ENCODE data around the gene SHBG. TPM values are rescaled to one million over a fixed set of nuclear protein-coding genes. Genes with fewer than 3 reads are reported as not detected.

SHBG gene
- total and polyA plus RNA-seq, 3 experiments from 2014 or later = not detected

DNA sequence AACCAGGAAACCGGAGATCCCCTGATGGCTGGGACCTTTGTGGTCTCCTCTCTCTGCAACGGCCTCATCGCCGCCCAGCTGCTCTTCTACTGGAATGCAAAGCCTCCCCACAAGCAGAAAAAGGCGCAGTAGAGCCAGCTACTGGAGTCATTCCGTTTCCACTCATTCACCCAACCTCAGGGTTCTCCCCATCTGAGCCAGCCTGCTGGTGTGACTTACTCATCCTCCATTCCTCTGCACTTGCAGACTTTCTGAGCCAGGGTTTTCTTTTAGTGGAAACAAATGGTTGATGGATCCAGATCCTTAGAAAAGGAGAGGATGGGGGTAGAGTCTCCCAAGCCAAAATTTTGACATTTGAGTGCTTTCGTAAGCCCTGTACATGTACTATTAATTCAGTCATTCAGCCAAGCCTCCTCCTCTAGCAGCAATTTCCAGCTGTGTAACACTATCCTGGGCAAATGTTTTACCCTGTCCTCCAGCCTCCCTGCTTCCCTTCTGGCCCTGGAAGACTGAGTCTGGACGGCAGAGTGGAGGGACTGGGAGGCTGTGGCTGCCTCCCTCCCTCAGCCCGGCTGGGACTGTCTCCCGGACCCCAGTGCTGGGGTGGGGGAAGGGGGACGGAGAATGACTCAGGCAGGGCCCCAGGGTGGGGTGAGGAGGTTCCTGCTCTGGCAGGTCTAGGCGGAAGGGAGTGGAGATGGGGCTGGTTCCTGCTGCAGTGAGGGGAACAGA lies 42.3 kb upstream of the SHBG start:
- Mint-ChIP-seq H3K27ac (peak overlapping the region in 5 of 8 donors; percentile 20 to 63 (median 50)), H3K4me1 (peaks cover 20 to 26% (median 24%) of the 10 kb centered on the region in 3 donors), H3K27me3 (no peaks in the 10 kb centered on the region), H3K4me3 (peak overlapping the region in 1 of 7 donors; percentile 71), H3K36me3 (peaks cover 0 to 48% (median 3%) of the 10 kb centered on the region in 3 donors), H3K9me3 (no peaks in the 10 kb centered on the region)
- peak overlapping the region; percentile 2 for H3K27ac ChIP-seq (ENCODE audit: low read depth, low read length)
- ChIA-PET POLR2A (no interaction called here), CTCF (interaction anchor here (1.2 kb wide), 1 partner anchor 100 kb away, joined by 3 read pairs; no protein-coding TSS in a partner anchor)
- peaks cover 20% of the 10 kb centered on the region for H3K4me1 ChIP-seq (ENCODE audit: insufficient read depth, low read length)
- no peaks in the 10 kb centered on the region for H3K9me3 ChIP-seq (ENCODE audit: low read length)
- DNase-seq = no peak
- no peaks in the 10 kb centered on the region for H3K27me3 ChIP-seq (ENCODE audit: insufficient read depth, low read length, poor library complexity, severe bottlenecking)
- no peak overlapping the region for H3K4me3 ChIP-seq (ENCODE audit: low read length)
- H3K36me3 ChIP-seq (ENCODE audit: insufficient read depth, low read length) = peaks cover 16% of the 10 kb centered on the region

DNA sequence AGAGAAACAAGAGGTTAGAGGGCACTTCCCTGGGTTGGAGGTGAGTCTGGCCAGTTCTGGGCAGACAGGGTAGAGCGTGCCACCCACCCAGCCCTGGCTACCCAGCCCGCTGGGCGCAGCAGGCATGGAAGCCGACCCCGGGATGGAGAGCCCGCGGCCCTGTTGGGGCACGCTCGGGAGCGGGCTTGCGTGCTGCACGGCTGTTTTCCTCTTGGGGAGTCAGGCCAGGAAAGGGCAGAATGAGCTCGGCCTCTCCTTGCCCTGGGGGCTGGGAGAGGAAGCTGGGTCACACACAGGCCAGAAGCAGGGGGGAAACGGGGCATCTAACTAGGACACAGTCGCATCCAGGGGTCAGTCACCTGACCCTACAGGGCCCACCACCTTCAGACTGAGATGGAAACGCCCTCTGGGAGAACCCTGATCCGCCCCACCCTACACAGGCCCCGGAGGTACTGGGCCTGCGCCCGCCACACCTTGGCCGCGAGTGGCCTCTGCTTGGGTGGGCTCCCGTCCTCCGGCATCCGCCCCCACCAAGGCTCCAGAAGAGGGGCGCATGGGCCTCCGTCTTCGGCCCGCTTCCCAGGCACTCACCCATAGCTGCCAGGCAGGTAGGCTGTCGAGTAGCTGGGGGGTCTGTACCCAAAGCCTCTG lies 41.3 kb upstream of the SHBG start:
- H3K4me3 ChIP-seq (ENCODE audit: low read length) = no peak overlapping the region
- H3K27me3 Mint-ChIP-seq = no peaks in the 10 kb centered on the region
- no peaks in the 10 kb centered on the region for H3K27me3 ChIP-seq (ENCODE audit: insufficient read depth, low read length, poor library complexity, severe bottlenecking)
- peaks cover 14 to 20% (median 19%) of the 10 kb centered on the region in 3 donors for H3K4me1 Mint-ChIP-seq
- POLR2A ChIA-PET = interaction anchor here (0.6 to 1.7 kb wide), 4 partner anchors 15 to 543 kb away, joined by 3 to 12 read pairs (median 6); partner anchors contain the start of genes SENP3, TP53 and WRAP53
- H3K4me3 Mint-ChIP-seq = no peak overlapping the region
- DNase-seq = no peak
- peak overlapping the region; percentile 2 for H3K27ac ChIP-seq (ENCODE audit: low read depth, low read length)
- no peaks in the 10 kb centered on the region for H3K9me3 ChIP-seq (ENCODE audit: low read length)
- no peaks in the 10 kb centered on the region for H3K9me3 Mint-ChIP-seq
- peaks cover 26% of the 10 kb centered on the region for H3K36me3 ChIP-seq (ENCODE audit: insufficient read depth, low read length)
- peak overlapping the region in 1 of 8 donors; percentile 44 for H3K27ac Mint-ChIP-seq
- CTCF ChIA-PET = interaction anchor here (0.8 to 2.9 kb wide), 21 partner anchors 9 to 235 kb away, joined by 3 to 18 read pairs (median 5); partner anchors contain the start of genes CD68, FXR2, SAT2 and TMEM102
- H3K36me3 Mint-ChIP-seq = peaks cover 7 to 54% (median 10%) of the 10 kb centered on the region in 3 donors
- H3K4me1 ChIP-seq (ENCODE audit: insufficient read depth, low read length) = peaks cover 11% of the 10 kb centered on the region

DNA sequence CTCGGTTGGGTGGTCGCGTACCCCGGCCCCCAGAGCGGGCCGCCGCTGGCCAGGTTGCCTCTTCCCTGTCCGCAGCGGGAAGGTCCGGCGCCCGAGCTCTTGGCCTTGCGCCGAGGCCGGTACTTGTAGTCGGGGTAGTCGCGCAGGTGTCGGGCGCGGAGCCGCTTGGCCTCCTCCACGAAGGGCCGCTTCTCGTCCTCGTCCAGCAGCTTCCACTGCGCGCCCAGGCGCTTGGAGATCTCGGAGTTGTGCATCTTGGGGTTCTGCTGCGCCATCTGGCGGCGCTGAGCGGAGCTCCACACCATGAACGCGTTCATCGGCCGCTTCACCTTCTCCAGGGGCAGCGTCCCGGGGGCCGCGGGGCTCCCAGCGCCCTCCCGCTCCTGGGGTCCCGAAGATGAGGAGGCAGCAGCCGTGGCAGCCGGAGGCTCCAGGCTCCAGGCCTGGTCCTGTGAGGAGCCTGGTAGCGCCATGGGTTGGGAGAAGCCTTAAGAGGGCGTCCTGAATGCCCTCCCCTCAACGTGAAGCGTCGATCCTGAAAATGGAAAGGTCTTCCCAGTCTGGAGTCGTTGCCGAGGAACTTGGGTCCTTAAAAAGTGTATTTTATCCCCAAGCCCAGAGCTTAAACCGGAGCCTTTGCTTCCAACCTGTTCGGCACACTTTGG lies 40.6 kb upstream of the SHBG start:
- Histone ChIP-seq H3K4me1 (ENCODE audit: insufficient read depth, low read length) (peaks cover 8% of the 10 kb centered on the region), H3K9me3 (ENCODE audit: low read length) (no peaks in the 10 kb centered on the region), H3K27ac (ENCODE audit: low read depth, low read length) (no peak overlapping the region), H3K4me3 (ENCODE audit: low read length) (no peak overlapping the region), H3K27me3 (ENCODE audit: insufficient read depth, low read length, poor library complexity, severe bottlenecking) (no peaks in the 10 kb centered on the region), H3K36me3 (ENCODE audit: insufficient read depth, low read length) (peaks cover 33% of the 10 kb centered on the region)
- peaks cover 7 to 13% (median 12%) of the 10 kb centered on the region in 3 donors for H3K4me1 Mint-ChIP-seq
- peaks cover 14 to 57% (median 16%) of the 10 kb centered on the region in 3 donors for H3K36me3 Mint-ChIP-seq
- peak; percentile 37 to 76 (median 47) for DNase-seq
- no peaks in the 10 kb centered on the region for H3K27me3 Mint-ChIP-seq
- H3K27ac Mint-ChIP-seq = peak overlapping the region in 1 of 8 donors; percentile 83
- POLR2A ChIA-PET = interaction anchor here (0.6 to 1.7 kb wide), 5 partner anchors 15 to 544 kb away, joined by 3 to 12 read pairs (median 6); partner anchors contain the start of genes FXR2, SENP3, TP53 and WRAP53
- no peaks in the 10 kb centered on the region for H3K9me3 Mint-ChIP-seq
- peak overlapping the region in 1 of 7 donors; percentile 65 for H3K4me3 Mint-ChIP-seq
- CTCF ChIA-PET = interaction anchor here (0.8 to 2.9 kb wide), 25 partner anchors 9 to 236 kb away, joined by 3 to 18 read pairs (median 4); partner anchors contain the start of genes CD68, FXR2, SAT2 and TMEM102

DNA sequence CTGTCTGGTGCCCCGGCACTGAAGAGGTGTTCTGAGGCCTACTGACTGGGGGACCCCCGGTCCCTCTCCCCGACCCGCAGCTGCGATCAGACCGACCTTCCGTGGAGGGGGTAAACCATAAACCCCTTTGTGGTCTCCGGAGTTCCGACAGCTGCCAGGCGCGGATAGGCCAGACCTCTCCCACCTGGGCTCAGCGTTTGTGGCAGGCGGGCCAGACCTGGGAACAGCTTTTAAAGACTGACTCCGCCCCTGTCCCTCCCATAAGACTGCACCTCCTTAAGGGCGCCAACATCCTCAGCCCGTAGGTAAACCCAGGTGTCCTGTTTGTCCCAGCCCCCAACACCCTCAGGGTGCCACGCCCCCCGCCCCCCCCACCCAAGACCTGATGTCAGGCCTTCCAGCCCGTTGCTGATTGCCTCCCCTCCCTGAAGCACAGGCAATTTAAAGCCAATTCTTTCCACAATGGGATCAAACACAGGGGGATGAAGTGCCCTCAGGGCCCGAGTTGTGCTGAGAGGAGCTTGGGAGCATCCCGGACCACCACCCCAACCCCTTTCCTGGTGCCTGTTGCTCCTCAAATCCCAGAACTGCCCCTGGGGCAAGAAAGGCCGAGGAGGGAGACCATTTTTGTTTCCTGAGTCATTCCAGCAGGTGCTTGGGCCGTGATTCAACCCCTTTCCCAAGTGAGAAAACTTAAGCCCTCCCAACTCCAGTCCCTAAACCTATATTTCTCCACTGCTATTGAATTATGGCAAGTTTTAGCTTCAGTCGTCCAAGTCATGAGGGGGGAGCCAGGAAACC lies 39.8 kb upstream of the SHBG start, which contains the start of gene SOX15:
SOX15 (minus strand) TSS at position 204 of the 801 bp plus-strand sequence. CDS start 418 bp downstream, outside the sequence.
- Mint-ChIP-seq H3K27me3 (no peaks in the 10 kb centered on the region), H3K27ac (peak within 1 kb of the TSS in 3 of 8 donors; percentile 30 to 88 (median 83)), H3K4me1 (peaks cover 3 to 8% (median 5%) of the 10 kb centered on the region in 3 donors), H3K4me3 (peak within 1 kb of the TSS in 1 of 7 donors; percentile 65), H3K36me3 (peaks cover 14 to 60% (median 18%) of the 10 kb centered on the region in 3 donors), H3K9me3 (no peaks in the 10 kb centered on the region)
- no peak for DNase-seq
- CTCF ChIA-PET = interaction anchor here (0.8 to 2.9 kb wide), 20 partner anchors 10 to 154 kb away, joined by 3 to 18 read pairs (median 5); partner anchors contain the start of genes CD68, FXR2, TMEM102 and TNFSF13
- Histone ChIP-seq H3K27me3 (ENCODE audit: insufficient read depth, low read length, poor library complexity, severe bottlenecking) (no peaks in the 10 kb centered on the region), H3K9me3 (ENCODE audit: low read length) (no peaks in the 10 kb centered on the region), H3K4me1 (ENCODE audit: insufficient read depth, low read length) (peaks cover under 1% of the 10 kb centered on the region), H3K27ac (ENCODE audit: low read depth, low read length) (no peak within 1 kb of the TSS), H3K4me3 (ENCODE audit: low read length) (no peak within 1 kb of the TSS), H3K36me3 (ENCODE audit: insufficient read depth, low read length) (peaks cover 38% of the 10 kb centered on the region)
- POLR2A ChIA-PET = interaction anchor here (1.1 to 1.7 kb wide), 4 partner anchors 16 to 97 kb away, joined by 4 to 12 read pairs (median 6); partner anchors contain the start of genes FXR2, SENP3, TP53 and WRAP53

DNA sequence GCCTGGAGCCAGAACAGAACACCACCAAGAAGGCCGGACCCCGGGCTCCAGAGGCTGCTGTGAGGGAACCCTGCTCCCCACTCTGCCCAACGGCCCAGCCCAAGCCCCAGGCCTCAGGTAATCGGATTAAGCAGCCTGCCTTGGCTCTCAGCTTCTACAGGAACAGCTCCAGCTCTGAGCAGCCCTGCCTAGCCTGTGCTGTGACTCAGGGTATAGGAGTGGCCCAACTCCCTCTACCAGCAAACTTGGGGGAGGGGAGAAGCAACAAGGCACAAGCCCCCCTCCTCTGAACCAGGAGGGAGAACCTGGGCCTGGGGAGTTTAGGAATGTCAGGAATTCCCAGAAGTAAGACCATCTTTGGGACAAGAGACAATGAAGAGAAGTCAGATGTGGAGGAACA lies 39.2 kb upstream of the SHBG start:
- no peaks in the 10 kb centered on the region for H3K4me1 ChIP-seq (ENCODE audit: insufficient read depth, low read length)
- ChIA-PET POLR2A (no interaction called here), CTCF (interaction anchor here (0.8 to 2.9 kb wide), 6 partner anchors 30 to 155 kb away, joined by 3 to 18 read pairs (median 10); partner anchors contain the start of genes TMEM102, TP53 and WRAP53)
- DNase-seq = no peak
- no peaks in the 10 kb centered on the region for H3K27me3 ChIP-seq (ENCODE audit: insufficient read depth, low read length, poor library complexity, severe bottlenecking)
- no peak overlapping the region for H3K4me3 ChIP-seq (ENCODE audit: low read length)
- H3K9me3 ChIP-seq (ENCODE audit: low read length) = no peaks in the 10 kb centered on the region
- Mint-ChIP-seq H3K27me3 (no peaks in the 10 kb centered on the region), H3K4me3 (no peak overlapping the region), H3K4me1 (peaks cover under 1 to 4% (median 1%) of the 10 kb centered on the region in 3 donors), H3K36me3 (peaks cover 14 to 66% (median 18%) of the 10 kb centered on the region in 3 donors), H3K27ac (peak overlapping the region in 4 of 8 donors; percentile 29 to 88 (median 42)), H3K9me3 (no peaks in the 10 kb centered on the region)
- H3K36me3 ChIP-seq (ENCODE audit: insufficient read depth, low read length) = peaks cover 44% of the 10 kb centered on the region
- H3K27ac ChIP-seq (ENCODE audit: low read depth, low read length) = no peak overlapping the region

DNA sequence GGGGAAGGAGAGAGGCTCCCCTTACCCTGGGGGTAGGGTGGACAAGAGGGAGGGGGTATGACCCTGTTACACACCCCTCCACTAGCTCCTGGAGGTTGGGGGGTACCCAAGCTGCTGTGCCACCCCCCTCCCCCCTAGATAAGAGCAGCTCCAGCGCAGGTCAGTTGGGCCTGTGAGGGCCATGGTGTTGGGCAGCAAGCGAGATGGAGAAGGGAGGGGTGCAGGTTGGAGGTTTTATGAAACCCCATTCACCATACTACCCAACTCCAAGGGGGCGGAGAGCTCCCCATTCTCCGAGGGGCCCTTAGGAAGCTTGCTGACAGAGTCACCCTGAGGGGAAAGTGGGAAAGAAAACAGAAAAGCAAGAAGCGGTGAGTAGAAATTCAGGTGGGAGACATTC lies 38.3 kb upstream of the SHBG start:
- Mint-ChIP-seq H3K36me3 (peaks cover 14 to 75% (median 18%) of the 10 kb centered on the region in 3 donors), H3K27ac (no peak overlapping the region), H3K9me3 (no peaks in the 10 kb centered on the region), H3K4me1 (peaks cover 0 to 3% (median 0%) of the 10 kb centered on the region in 3 donors), H3K27me3 (no peaks in the 10 kb centered on the region), H3K4me3 (no peak overlapping the region)
- DNase-seq = no peak
- H3K4me3 ChIP-seq (ENCODE audit: low read length) = no peak overlapping the region
- no peaks in the 10 kb centered on the region for H3K4me1 ChIP-seq (ENCODE audit: insufficient read depth, low read length)
- no peaks in the 10 kb centered on the region for H3K9me3 ChIP-seq (ENCODE audit: low read length)
- no peak overlapping the region for H3K27ac ChIP-seq (ENCODE audit: low read depth, low read length)
- POLR2A ChIA-PET = no interaction called here
- peaks cover 46% of the 10 kb centered on the region for H3K36me3 ChIP-seq (ENCODE audit: insufficient read depth, low read length)
- no peaks in the 10 kb centered on the region for H3K27me3 ChIP-seq (ENCODE audit: insufficient read depth, low read length, poor library complexity, severe bottlenecking)
- CTCF ChIA-PET = no interaction called here
